ENCODE results near the gene KANK4. TPM values are rescaled to one million over a fixed set of nuclear protein-coding genes. Genes with fewer than 3 reads are reported as not detected.

The KANK4 gene
- total RNA-seq, 4 donors from 2014 or later, result 0.54 to 0.59 (median 0.56) TPM; not detected in 1

DNA sequence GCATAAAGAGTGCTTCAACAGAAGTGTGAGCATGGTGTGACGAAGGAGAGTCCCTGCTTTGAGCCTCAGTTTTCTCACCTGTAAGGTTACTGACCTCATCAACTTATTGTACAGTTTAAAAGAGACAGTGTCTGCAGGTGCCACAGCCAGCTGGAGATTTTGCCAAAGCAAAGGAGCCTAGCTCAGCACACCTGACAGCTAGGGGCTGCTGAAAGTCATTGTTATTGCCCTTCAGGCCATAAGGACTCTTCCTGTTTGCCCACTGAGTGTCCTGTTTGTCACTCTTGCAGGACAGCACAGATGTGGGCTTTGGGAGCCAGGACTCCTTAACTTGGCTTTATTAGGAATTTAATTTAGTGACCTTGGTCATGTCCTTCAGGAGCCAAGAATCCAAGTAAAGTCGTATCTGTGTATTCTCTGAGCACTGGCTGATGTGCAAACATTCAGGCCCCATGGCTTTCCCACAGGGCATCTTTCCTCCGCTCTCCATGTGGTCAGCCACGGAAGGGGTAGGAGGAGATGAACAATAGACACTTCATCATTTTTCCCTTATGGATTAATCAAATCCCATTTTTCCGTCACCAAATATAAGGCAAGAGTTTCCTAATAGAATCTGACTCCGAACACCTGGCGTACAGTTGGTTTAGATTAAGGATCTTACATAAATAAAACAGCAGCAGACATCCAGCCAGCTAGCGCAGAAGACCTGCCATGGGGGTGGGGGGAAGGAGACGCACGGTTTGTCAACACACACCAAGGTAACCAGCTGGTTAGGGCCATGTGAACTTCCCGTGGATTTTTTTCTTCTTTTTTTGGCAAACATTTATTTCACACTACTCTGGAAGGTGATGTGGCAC is 43.1 kb upstream of the KANK4 start:
- intact Hi-C loops (cut with DNase I), result no loop called here
- no peak for DNase-seq
- 76 to 85% methylated on average over 11 of the region's 11 CpGs for WGBS, 2 donors
- no peak overlapping the region for H3K27ac ChIP-seq
- no peaks in the 10 kb centered on the region for H3K27me3 ChIP-seq
- TF ChIP-seq POLR2A (IDR thresholded peaks at IDR 0.05), result no peak
- TF ChIP-seq, protein P1, sequence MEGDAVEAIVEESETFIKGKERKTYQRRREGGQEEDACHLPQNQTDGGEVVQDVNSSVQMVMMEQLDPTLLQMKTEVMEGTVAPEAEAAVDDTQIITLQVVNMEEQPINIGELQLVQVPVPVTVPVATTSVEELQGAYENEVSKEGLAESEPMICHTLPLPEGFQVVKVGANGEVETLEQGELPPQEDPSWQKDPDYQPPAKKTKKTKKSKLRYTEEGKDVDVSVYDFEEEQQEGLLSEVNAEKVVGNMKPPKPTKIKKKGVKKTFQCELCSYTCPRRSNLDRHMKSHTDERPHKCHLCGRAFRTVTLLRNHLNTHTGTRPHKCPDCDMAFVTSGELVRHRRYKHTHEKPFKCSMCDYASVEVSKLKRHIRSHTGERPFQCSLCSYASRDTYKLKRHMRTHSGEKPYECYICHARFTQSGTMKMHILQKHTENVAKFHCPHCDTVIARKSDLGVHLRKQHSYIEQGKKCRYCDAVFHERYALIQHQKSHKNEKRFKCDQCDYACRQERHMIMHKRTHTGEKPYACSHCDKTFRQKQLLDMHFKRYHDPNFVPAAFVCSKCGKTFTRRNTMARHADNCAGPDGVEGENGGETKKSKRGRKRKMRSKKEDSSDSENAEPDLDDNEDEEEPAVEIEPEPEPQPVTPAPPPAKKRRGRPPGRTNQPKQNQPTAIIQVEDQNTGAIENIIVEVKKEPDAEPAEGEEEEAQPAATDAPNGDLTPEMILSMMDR (IDR thresholded peaks at IDR 0.05), result no peak
- no peak overlapping the region for H3K4me3 ChIP-seq (replicated peaks in 1 of 3)
- H3K4me1 ChIP-seq, result no peaks in the 10 kb centered on the region
- no peaks in the 10 kb centered on the region for H3K9me3 ChIP-seq
- no peaks in the 10 kb centered on the region for H3K36me3 ChIP-seq

DNA sequence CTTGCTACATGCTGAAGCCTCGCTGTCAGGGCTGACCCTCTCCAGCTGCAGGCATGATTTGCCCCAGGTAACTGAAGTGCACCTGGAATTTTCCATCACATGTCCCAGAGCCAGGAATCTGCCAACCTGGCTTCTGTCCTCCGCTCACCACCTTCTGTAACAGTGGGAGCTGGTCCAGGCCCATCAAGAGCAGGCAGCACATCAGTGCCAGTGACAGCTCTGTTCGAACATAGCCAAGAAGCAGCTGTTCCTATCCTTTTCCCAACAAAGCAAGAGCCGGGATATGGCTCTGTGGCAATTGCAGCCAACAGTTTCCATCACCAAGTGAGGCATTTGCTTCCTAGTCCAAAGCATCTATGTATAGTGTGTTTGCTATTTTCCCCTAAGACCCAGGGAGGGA is 42.2 kb upstream of the KANK4 start:
- Histone ChIP-seq H3K36me3 (no peaks in the 10 kb centered on the region), H3K27me3 (no peaks in the 10 kb centered on the region), H3K9me3 (no peaks in the 10 kb centered on the region), H3K4me1 (no peaks in the 10 kb centered on the region), H3K27ac (no peak overlapping the region), H3K4me3 (replicated peaks in 1 of 3) (no peak overlapping the region)
- 78 to 93% methylated on average over 3 to 4 of the region's 4 CpGs for WGBS, 2 donors
- intact Hi-C loops (cut with DNase I), result no loop called here
- DNase-seq, result no peak
- no peak for TF ChIP-seq POLR2A (IDR thresholded peaks at IDR 0.05)
- TF ChIP-seq, protein P1 (IDR thresholded peaks at IDR 0.05), result no peak

GRCh38 chr1:62358665-62359373 is 39.6 kb upstream of the KANK4 start:
- Histone ChIP-seq H3K9me3 (no peaks in the 10 kb centered on the region), H3K27ac (no peak overlapping the region), H3K36me3 (no peaks in the 10 kb centered on the region), H3K4me3 (replicated peaks in 1 of 3) (no peak overlapping the region), H3K4me1 (no peaks in the 10 kb centered on the region), H3K27me3 (no peaks in the 10 kb centered on the region)
- no peak for TF ChIP-seq POLR2A (IDR thresholded peaks at IDR 0.05)
- TF ChIP-seq, protein P1 (IDR thresholded peaks at IDR 0.05), result no peak
- intact Hi-C loops (cut with DNase I), result no loop called here
- 87 to 89% methylated on average over 11 of the region's 11 CpGs for WGBS, 2 donors
- no peak for DNase-seq

GRCh38 chr1:62357916-62358315 is 38.7 kb upstream of the KANK4 start:
- 80 to 81% methylated on average over 6 of the region's 6 CpGs for WGBS, 2 donors
- Histone ChIP-seq H3K9me3 (no peaks in the 10 kb centered on the region), H3K27me3 (no peaks in the 10 kb centered on the region), H3K27ac (no peak overlapping the region), H3K4me3 (replicated peaks in 1 of 3) (no peak overlapping the region), H3K36me3 (no peaks in the 10 kb centered on the region), H3K4me1 (no peaks in the 10 kb centered on the region)
- intact Hi-C loops (cut with DNase I), result no loop called here
- TF ChIP-seq POLR2A (IDR thresholded peaks at IDR 0.05), result no peak
- TF ChIP-seq, protein P1 (IDR thresholded peaks at IDR 0.05), result no peak
- no peak for DNase-seq
